Type B pancreatic cell (in vitro differentiated cells): ENCODE data around the gene DIS3L. TPM values are rescaled to one million over a fixed set of nuclear protein-coding genes. Genes with fewer than 3 reads are reported as not detected.
"Not testable (repeated sequence)": the region's sequence is repeated elsewhere in the genome, so short reads cannot be mapped to it uniquely, and the experiment has no call there.

Experiments
- DNase-seq: peaks from one replicate; pipeline ENCODE4 v3.0.0; 2021; ENCODE audit warnings: mixed read lengths; ENCODE audit not compliant: unreplicated experiment; ENCODE audit errors: extremely low spot score
- H3K27ac Mint-ChIP-seq: 2 replicates; pipeline ENCODE4 v1.8.0; 2021; ENCODE audit warnings: mild to moderate bottlenecking, mixed read lengths
- H3K27me3 Mint-ChIP-seq: 2 replicates; pipeline ENCODE4 v1.8.0; 2021; ENCODE audit warnings: mixed read lengths
- H3K36me3 Mint-ChIP-seq: 2 replicates; pipeline ENCODE4 v1.8.0; 2021; ENCODE audit warnings: mixed read lengths
- H3K4me1 Mint-ChIP-seq: one replicate; pipeline ENCODE4 v1.8.0; 2021; ENCODE audit warnings: mixed read lengths; ENCODE audit not compliant: unreplicated experiment
- H3K4me3 Mint-ChIP-seq: 2 replicates; pipeline ENCODE4 v1.8.0; 2021; ENCODE audit warnings: mild to moderate bottlenecking, mixed read lengths
- H3K9me3 Mint-ChIP-seq: 2 replicates; pipeline ENCODE4 v1.8.0; 2021; ENCODE audit warnings: mixed read lengths
- CTCF ChIP-seq: fragments of 200-600 bp; sonication (generic); conservative IDR thresholded peaks from 2 replicates; pipeline ENCODE4 v1.5.0; 2021; ENCODE audit warnings: antibody characterized with exemption, mild to moderate bottlenecking
- total RNA-seq: library from RNA; stranded (reverse); gene quantifications from 2 replicates; pipeline ENCODE4 v1.2.1, GENCODE V29; 2021; ENCODE audit warnings: low replicate concordance

The DIS3L gene
- total RNA-seq, 1 donor from 2014 or later: 37.7 TPM

GRCh38 chr15:66296186-66296585 is 2.8 kb downstream of the DIS3L start:
- Mint-ChIP-seq H3K4me3 (no peak overlapping the region), H3K9me3 (no peaks in the 10 kb centered on the region), H3K4me1 (peaks cover 40% of the 10 kb centered on the region), H3K27ac (no peak overlapping the region), H3K27me3 (no peaks in the 10 kb centered on the region), H3K36me3 (peaks cover 16% of the 10 kb centered on the region)
- DNase-seq: no peak
- TF ChIP-seq CTCF: no peak

- Mint-ChIP-seq H3K9me3 (no peaks in the 10 kb centered on the region), H3K27ac (no peak overlapping the region), H3K4me3 (no peak overlapping the region), H3K36me3 (peaks cover 20% of the 10 kb centered on the region), H3K4me1 (peaks cover 29% of the 10 kb centered on the region), H3K27me3 (no peaks in the 10 kb centered on the region)
- no peak for TF ChIP-seq CTCF
- DNase-seq: no peak
These were observed 5.5 kb downstream of the DIS3L start for GRCh38 chr15:66298803-66299251.

GRCh38 chr15:66302489-66303278 is 9.3 kb downstream of the DIS3L start:
- no peak for DNase-seq
- Mint-ChIP-seq H3K4me1 (peaks cover 7% of the 10 kb centered on the region), H3K27ac (no peak overlapping the region), H3K27me3 (no peaks in the 10 kb centered on the region), H3K36me3 (peaks cover 16% of the 10 kb centered on the region), H3K9me3 (no peaks in the 10 kb centered on the region), H3K4me3 (no peak overlapping the region)
- TF ChIP-seq CTCF: no peak

GRCh38 chr15:66304425-66304824 is 11.1 kb downstream of the DIS3L start:
- not testable (repeated sequence) for H3K4me1 Mint-ChIP-seq, DNase-seq, H3K27ac Mint-ChIP-seq, H3K9me3 Mint-ChIP-seq, H3K27me3 Mint-ChIP-seq, H3K4me3 Mint-ChIP-seq
- H3K36me3 Mint-ChIP-seq: peaks cover 21% of the 10 kb centered on the region

- Mint-ChIP-seq H3K4me1 (no peaks in the 10 kb centered on the region), H3K36me3 (peaks cover 22% of the 10 kb centered on the region), H3K9me3 (no peaks in the 10 kb centered on the region), H3K27me3 (no peaks in the 10 kb centered on the region), H3K27ac (no peak overlapping the region), H3K4me3 (no peak overlapping the region)
- DNase-seq: no peak
- no peak for TF ChIP-seq CTCF
These were observed 13.0 kb downstream of the DIS3L start for GRCh38 chr15:66306381-66306780.

- Mint-ChIP-seq H3K36me3 (peaks cover 26% of the 10 kb centered on the region), H3K4me1 (no peaks in the 10 kb centered on the region), H3K4me3 (no peak overlapping the region), H3K27me3 (no peaks in the 10 kb centered on the region), H3K9me3 (no peaks in the 10 kb centered on the region), H3K27ac (no peak overlapping the region)
- DNase-seq: no peak
- TF ChIP-seq CTCF: no peak
These were observed 15.2 kb downstream of the DIS3L start for GRCh38 chr15:66308531-66308930.
